GM12878 (cell line): Measurements from ENCODE around the gene KLRF1. TPM values are rescaled to one million over a fixed set of nuclear protein-coding genes. Genes with fewer than 3 reads are reported as not detected.

Experiments used
- ATAC-seq: fragments of 200-7000 bp; cut with Tn5 transposase; 3 replicates; pipeline ENCODE4 v1.9.1; 2020; ENCODE audit warnings: mild to moderate bottlenecking, moderate library complexity
- BruUV-seq: library from RNA; stranded (reverse); fragments of 400-500 nt; replicated peaks from 2 replicates; lab custom pipeline; 2021; lab: Mats Ljungman, UMichigan
- CTCF ChIA-PET: fragments of 300-600 bp; sonication (Branson Sonifier 250); formaldehyde crosslinking; extraction: SDS; loops from one replicate; lab custom pipeline; 2021; ENCODE audit warnings: inconsistent platforms; lab: Yijun Ruan, JAX
- POLR2A ChIA-PET: fragments of 350-600 bp; formaldehyde crosslinking; extraction: SDS; loops from one replicate; lab custom pipeline; 2021; ENCODE audit warnings: inconsistent platforms; lab: Charles Lee
- RAD21 ChIA-PET: fragments of 300-600 bp; sonication (Branson Sonifier 250); formaldehyde crosslinking; loops from one replicate; lab custom pipeline; 2023; ENCODE audit warnings: antibody characterized with exemption; ENCODE audit not compliant: unreplicated experiment; lab: Charles Lee
- SMC1A ChIA-PET: fragments of 300-600 bp; sonication (Branson Sonifier 250); formaldehyde crosslinking; loops from one replicate; lab custom pipeline; 2023; ENCODE audit not compliant: unreplicated experiment, uncharacterized antibody; lab: Charles Lee
- DNase-seq: peaks from one replicate; pipeline ENCODE4 v3.0.0-alpha.2; 2011; ENCODE audit warnings: low read depth, low spot score
- FAIRE-seq: peaks from 3 replicates; lab custom pipeline; 2011; peaks lifted over from hg19 to GRCh38; lab: Jason Lieb, UNC
- H2AFZ ChIP-seq: 2 replicates; pipeline ENCODE4 v1.6.0; 2011; ENCODE audit warnings: low read depth, low read length, control low read depth; ENCODE audit not compliant: control insufficient read depth
- H3K27ac ChIP-seq: 2 replicates; pipeline ENCODE4 v1.5.1; 2011; ENCODE audit warnings: control low read depth; ENCODE audit not compliant: control insufficient read depth, insufficient read depth
- H3K27me3 ChIP-seq, 2 experiments: replicated peaks in 1 of 2; 2 replicates each; pipeline versions ENCODE4 v1.6.0 to v1.6.1; 2011; ENCODE audit warnings: low read length in 1 of 2; ENCODE audit not compliant: control insufficient read depth in 2 of 2, insufficient read depth in 2 of 2
- H3K36me3 ChIP-seq, 2 experiments: 2 replicates each; pipeline ENCODE4 v1.5.1; 2011; ENCODE audit warnings: low read length in 1 of 2; ENCODE audit not compliant: control insufficient read depth in 2 of 2, insufficient read depth in 2 of 2
- H3K4me1 ChIP-seq: 2 replicates; pipeline ENCODE4 v1.6.1; 2011; ENCODE audit warnings: mild to moderate bottlenecking, low read length, moderate library complexity, mixed read lengths; ENCODE audit not compliant: control insufficient read depth, insufficient read depth
- H3K4me2 ChIP-seq: 2 replicates; pipeline ENCODE4 v1.6.0; 2011; ENCODE audit warnings: control low read depth; ENCODE audit not compliant: control insufficient read depth, insufficient read depth
- H3K4me3 ChIP-seq: fragments of 200-600 bp; sonication (generic); 2 replicates; pipeline ENCODE4 v1.5.1; 2016
- H3K79me2 ChIP-seq: 2 replicates; pipeline ENCODE4 v1.6.0; 2011; ENCODE audit warnings: low read length; ENCODE audit not compliant: control insufficient read depth, insufficient read depth
- H3K9ac ChIP-seq: 2 replicates; pipeline ENCODE4 v1.8.0; 2011; ENCODE audit warnings: low read length, control low read depth, mixed read lengths; ENCODE audit not compliant: control insufficient read depth, insufficient read depth
- H3K9me3 ChIP-seq: replicated peaks from 3 replicates; pipeline ENCODE4 v1.5.1; 2011; ENCODE audit warnings: mild to moderate bottlenecking, low read length; ENCODE audit not compliant: control insufficient read depth, insufficient read depth
- H4K20me1 ChIP-seq: 2 replicates; pipeline ENCODE4 v1.6.0; 2011; ENCODE audit not compliant: control insufficient read depth, insufficient read depth
- CTCF ChIP-seq, 3 experiments: IDR thresholded peaks in 2 of 3; conservative IDR thresholded peaks in 1 of 3; 2 replicates each; pipeline ENCODE4 v1.5.1; 2011; ENCODE audit warnings: low read depth in 3 of 3, low read length in 3 of 3, mild to moderate bottlenecking in 3 of 3, control low read depth in 2 of 3, moderate library complexity in 2 of 3, inconsistent platforms in 1 of 3, mixed read lengths in 1 of 3; ENCODE audit not compliant: control insufficient read depth in 2 of 3, insufficient read depth in 1 of 3; ENCODE audit errors: extremely low read depth in 1 of 3
- E2F8 ChIP-seq: fragments of 450-650 bp; IDR thresholded peaks from 2 replicates; pipeline ENCODE4 v1.6.1; 2018; ENCODE audit warnings: mild to moderate bottlenecking, low read depth, moderate library complexity; ENCODE audit not compliant: partially characterized antibody
- ESRRA ChIP-seq: IDR thresholded peaks from 2 replicates; pipeline ENCODE4 v1.6.1; 2012; ENCODE audit warnings: mild to moderate bottlenecking, low read length, improper control_type of control experiment
- GABPA ChIP-seq: IDR thresholded peaks from 2 replicates; pipeline ENCODE4 v1.6.1; 2014; ENCODE audit warnings: antibody characterized with exemption, low read depth, mild to moderate bottlenecking, inconsistent platforms
- MEF2A ChIP-seq: IDR thresholded peaks from 2 replicates; pipeline ENCODE4 v1.6.1; 2011; ENCODE audit warnings: low read depth, mild to moderate bottlenecking, low read length, moderate library complexity; ENCODE audit not compliant: insufficient read depth
- PBX3 ChIP-seq: IDR thresholded peaks from 2 replicates; pipeline ENCODE4 v1.6.1; 2011; ENCODE audit warnings: mild to moderate bottlenecking, low read depth, low read length, moderate library complexity; ENCODE audit not compliant: insufficient replicate concordance
- POLR2AphosphoS5 ChIP-seq: IDR thresholded peaks from 2 replicates; pipeline ENCODE4 v1.6.1; 2011; ENCODE audit warnings: mild to moderate bottlenecking, low read length, inconsistent platforms
- RAD21 ChIP-seq: IDR thresholded peaks from 2 replicates; pipeline ENCODE4 v1.6.1; 2011; ENCODE audit warnings: mild to moderate bottlenecking, low read depth, low read length, moderate library complexity; ENCODE audit not compliant: insufficient read depth
- RUNX3 ChIP-seq: IDR thresholded peaks from 2 replicates; pipeline ENCODE4 v1.6.1; 2012; ENCODE audit warnings: low read length, inconsistent platforms
- SMC3 ChIP-seq: IDR thresholded peaks from 2 replicates; pipeline ENCODE4 v1.6.1; 2011; ENCODE audit warnings: low read length, improper control_type of control experiment, borderline replicate concordance
- SUZ12 ChIP-seq: fragments of 200-600 bp; sonication (generic); IDR thresholded peaks from one replicate; pipeline ENCODE4 v1.6.1; 2018; ENCODE audit warnings: antibody characterized with exemption, mild to moderate bottlenecking; ENCODE audit not compliant: unreplicated experiment
- TCF3 ChIP-seq: IDR thresholded peaks from 2 replicates; pipeline ENCODE4 v1.6.1; 2012; ENCODE audit warnings: low read depth, mild to moderate bottlenecking, low read length, borderline replicate concordance; ENCODE audit not compliant: insufficient read depth
- ZNF274 ChIP-seq: IDR thresholded peaks from one replicate; pipeline ENCODE4 v1.8.0; 2011; ENCODE audit not compliant: insufficient read length, insufficient read depth
- WGBS: methylation state at CpG from one replicate; pipeline ENCODE4 v1.1.6; 2016; ENCODE audit warnings: low lambda C conversion rate; ENCODE audit not compliant: insufficient replicate concordance, insufficient coverage; ENCODE audit errors: missing lambda C conversion rate; 5-methylcytosine and 5-hydroxymethylcytosine counted together
- in situ Hi-C: fragments of 300-500 bp; cut with MboI; formaldehyde crosslinking; loops from 9 replicates; pipeline ENCODE4 v1.14.3; 2018; ENCODE audit warnings: mixed read lengths
- intact Hi-C: fragments of 100-400 bp; cut with micrococcal nuclease; formaldehyde crosslinking; loops from one replicate; pipeline ENCODE4 v1.14.2; 2022; ENCODE audit not compliant: unreplicated experiment
- polyA plus RNA-seq, 11 experiments: library from polyadenylated mRNA; depleted of rRNA in 4 of 11; unstranded in 6 of 11; stranded (reverse) in 5 of 11; fragments of >200 nt; fragmentation: Nextera tagmentation in 4 of 11; fragmentation: Illumina TruSeq in 1 of 11; extraction: Ambion mirVana in 4 of 11; extraction: Trizol in 1 of 11; gene quantifications; 1 replicate in 1 of 11; 2 replicates in 10 of 11; pipeline versions ENCODE4 v1.2.1 to v1.2.3, GENCODE V29; 2011 to 2016; ENCODE audit warnings: inconsistent platforms in 2 of 11, missing spikeins in 2 of 11, low read depth in 1 of 11
- total RNA-seq, 4 experiments: library from RNA; depleted of rRNA in 3 of 4; stranded (reverse); fragments of >200 nt in 3 of 4; fragmentation: Illumina TruSeq in 1 of 4; extraction: Trizol in 1 of 4; gene quantifications; 2 replicates each; pipeline versions ENCODE4 v1.2.1 to v1.2.3, GENCODE V29; 2013 to 2021

KLRF1 gene
- total and polyA plus RNA-seq, 10 of the 15 experiments (the other 5 are each of a cell fraction or from before 2014, with no cell fraction given), result 0.13 to 2.0 (median 0.18) TPM; not detected in 6

- no peaks in the 10 kb centered on the region; a peak in 2 of 4 replicates for H3K27me3 ChIP-seq
- no peaks in the 10 kb centered on the region for H3K4me1 ChIP-seq
- CTCF ChIA-PET, result interaction anchor here (0.6 to 5.7 kb wide), 32 partner anchors 8 to 666 kb away, joined by 3 to 73 read pairs (median 4); partner anchors contain the start of genes CLEC2A and CLEC2B
- H3K79me2 ChIP-seq, result no peaks in the 10 kb centered on the region
- in situ Hi-C loops, result no loop called here
- H3K9ac ChIP-seq, result peak overlapping the region; percentile 1; the same call in 1 of the 2 replicates
- intact Hi-C loops, result loop anchor here (1.0 to 10.0 kb wide), 3 partner anchors 111 to 326 kb away; partner anchors contain the start of gene CLEC12B
- ATAC-seq, result peak; percentile 100
- no TSS peak for BruUV-seq
- H2AFZ ChIP-seq, result peak overlapping the region; percentile 79
- RAD21 ChIA-PET, result interaction anchor here (0.6 to 1.8 kb wide), 11 partner anchors 13 to 326 kb away, joined by 3 to 10 read pairs (median 3); partner anchors contain the start of gene CLEC12B
- peak; percentile 23 for DNase-seq
- H3K4me2 ChIP-seq, result peak overlapping the region; percentile 81
- H3K9me3 ChIP-seq, result no peaks in the 10 kb centered on the region
- FAIRE-seq, result peak; percentile 96
- no peaks in the 10 kb centered on the region for H4K20me1 ChIP-seq
- no peaks in the 10 kb centered on the region for H3K36me3 ChIP-seq
- H3K27ac ChIP-seq, result no peak overlapping the region
- 31% methylated on average over 32 of the region's 32 CpGs for WGBS
- H3K4me3 ChIP-seq, result peak overlapping the region; percentile 58; the same call in 1 of the 2 replicates
- POLR2A ChIA-PET, result interaction anchor here (0.5 to 1.0 kb wide), 2 partner anchors 17 to 326 kb away, joined by 4 to 5 read pairs; no protein-coding TSS in a partner anchor
- SMC1A ChIA-PET, result interaction anchor here (0.9 to 2.4 kb wide), 7 partner anchors 15 to 326 kb away, joined by 3 to 15 read pairs (median 3); no protein-coding TSS in a partner anchor
- TF ChIP-seq RUNX3, result peak; percentile 62
- TF ChIP-seq SMC3, result peak; percentile 84
- TF ChIP-seq GABPA, result no peak
- peak; percentile 11 for TF ChIP-seq PBX3
- no peak for TF ChIP-seq POLR2AphosphoS5
- TF ChIP-seq SUZ12, result no peak
- no peak for TF ChIP-seq MEF2A
- TF ChIP-seq E2F8, result no peak
- 0 out of 2 replicates have a peak, but pooled peaks have one; percentile 13 for TF ChIP-seq TCF3
- no peak for TF ChIP-seq ZNF274
- TF ChIP-seq CTCF (IDR thresholded peaks at IDR 0.05 in 2 of 3, conservative IDR thresholded peaks at IDR 0.05 in 1 of 3; ENCODE audit: control insufficient read depth in 2 of 3, extremely low read depth in 1 of 3, insufficient read depth in 1 of 3, low read depth in 3 of 3, low read length in 3 of 3), result peak; percentile 93 to 97 (median 93)
- TF ChIP-seq ESRRA, result no peak
- TF ChIP-seq RAD21, result peak; percentile 92
These were observed 13.2 kb upstream of the KLRF1 start for GRCh38 chr12:9813821-9814798.
